ENCODE measurements around the gene CYP26B1.

The CYP26B1 gene

DNA sequence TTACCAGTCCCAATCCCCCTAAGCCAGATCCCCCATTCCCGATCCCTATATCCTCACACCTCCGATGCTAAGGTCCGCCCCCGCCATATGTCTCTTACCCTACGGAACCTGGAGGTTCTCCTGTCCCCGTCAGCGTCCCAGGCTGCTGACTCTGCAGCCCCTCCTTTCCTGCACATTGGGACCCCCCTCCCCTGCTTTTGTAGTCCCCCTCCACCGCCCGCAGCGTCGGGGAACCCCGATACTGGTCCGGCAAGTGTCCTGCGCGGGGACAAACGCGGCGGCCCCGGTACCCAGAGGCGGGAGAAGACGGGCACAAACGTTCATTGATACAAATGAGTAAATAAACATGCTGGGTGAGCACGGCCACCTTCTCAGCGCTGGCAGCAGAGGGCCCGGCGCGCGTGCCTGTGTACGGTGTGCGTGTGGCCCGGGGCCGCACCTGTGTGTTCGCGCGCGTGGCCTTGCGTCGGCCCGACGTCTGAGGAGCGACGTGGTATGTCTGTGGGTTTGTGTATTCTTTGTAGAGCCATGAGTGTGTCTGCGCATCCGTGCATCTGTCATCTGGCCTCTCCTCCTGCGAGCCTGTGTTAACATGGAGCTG lies 2.0 kb upstream of the CYP26B1 start:
- Histone ChIP-seq H3K36me3 (no peaks in the 10 kb centered on the region), H3K9me3 (ENCODE audit: severe bottlenecking) (peaks cover 9% of the 10 kb centered on the region), H3K27me3 (ENCODE audit: insufficient read depth, low read depth, severe bottlenecking) (peaks cover 52% of the 10 kb centered on the region), H3K27ac (no peak overlapping the region), H3K4me3 (ENCODE audit: low read depth, low read length) (peak overlapping the region; percentile 50)
- TF ChIP-seq, protein P1, sequence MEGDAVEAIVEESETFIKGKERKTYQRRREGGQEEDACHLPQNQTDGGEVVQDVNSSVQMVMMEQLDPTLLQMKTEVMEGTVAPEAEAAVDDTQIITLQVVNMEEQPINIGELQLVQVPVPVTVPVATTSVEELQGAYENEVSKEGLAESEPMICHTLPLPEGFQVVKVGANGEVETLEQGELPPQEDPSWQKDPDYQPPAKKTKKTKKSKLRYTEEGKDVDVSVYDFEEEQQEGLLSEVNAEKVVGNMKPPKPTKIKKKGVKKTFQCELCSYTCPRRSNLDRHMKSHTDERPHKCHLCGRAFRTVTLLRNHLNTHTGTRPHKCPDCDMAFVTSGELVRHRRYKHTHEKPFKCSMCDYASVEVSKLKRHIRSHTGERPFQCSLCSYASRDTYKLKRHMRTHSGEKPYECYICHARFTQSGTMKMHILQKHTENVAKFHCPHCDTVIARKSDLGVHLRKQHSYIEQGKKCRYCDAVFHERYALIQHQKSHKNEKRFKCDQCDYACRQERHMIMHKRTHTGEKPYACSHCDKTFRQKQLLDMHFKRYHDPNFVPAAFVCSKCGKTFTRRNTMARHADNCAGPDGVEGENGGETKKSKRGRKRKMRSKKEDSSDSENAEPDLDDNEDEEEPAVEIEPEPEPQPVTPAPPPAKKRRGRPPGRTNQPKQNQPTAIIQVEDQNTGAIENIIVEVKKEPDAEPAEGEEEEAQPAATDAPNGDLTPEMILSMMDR (IDR thresholded peaks at IDR 0.05; ENCODE audit: low read depth, low read length): no peak
- DNase-seq: peak; percentile 46

GRCh38 chr2:72148837-72149555 lies 1.3 kb upstream of the CYP26B1 start:
- H3K27ac ChIP-seq: no peak overlapping the region
- peaks cover 9% of the 10 kb centered on the region for H3K9me3 ChIP-seq (ENCODE audit: severe bottlenecking)
- H3K36me3 ChIP-seq: no peaks in the 10 kb centered on the region
- TF ChIP-seq, protein P1 (IDR thresholded peaks at IDR 0.05; ENCODE audit: low read depth, low read length): no peak
- H3K27me3 ChIP-seq (ENCODE audit: insufficient read depth, low read depth, severe bottlenecking): peaks cover 57% of the 10 kb centered on the region
- peak; percentile 52 for DNase-seq
- peak overlapping the region; percentile 50 for H3K4me3 ChIP-seq (ENCODE audit: low read depth, low read length)

DNA sequence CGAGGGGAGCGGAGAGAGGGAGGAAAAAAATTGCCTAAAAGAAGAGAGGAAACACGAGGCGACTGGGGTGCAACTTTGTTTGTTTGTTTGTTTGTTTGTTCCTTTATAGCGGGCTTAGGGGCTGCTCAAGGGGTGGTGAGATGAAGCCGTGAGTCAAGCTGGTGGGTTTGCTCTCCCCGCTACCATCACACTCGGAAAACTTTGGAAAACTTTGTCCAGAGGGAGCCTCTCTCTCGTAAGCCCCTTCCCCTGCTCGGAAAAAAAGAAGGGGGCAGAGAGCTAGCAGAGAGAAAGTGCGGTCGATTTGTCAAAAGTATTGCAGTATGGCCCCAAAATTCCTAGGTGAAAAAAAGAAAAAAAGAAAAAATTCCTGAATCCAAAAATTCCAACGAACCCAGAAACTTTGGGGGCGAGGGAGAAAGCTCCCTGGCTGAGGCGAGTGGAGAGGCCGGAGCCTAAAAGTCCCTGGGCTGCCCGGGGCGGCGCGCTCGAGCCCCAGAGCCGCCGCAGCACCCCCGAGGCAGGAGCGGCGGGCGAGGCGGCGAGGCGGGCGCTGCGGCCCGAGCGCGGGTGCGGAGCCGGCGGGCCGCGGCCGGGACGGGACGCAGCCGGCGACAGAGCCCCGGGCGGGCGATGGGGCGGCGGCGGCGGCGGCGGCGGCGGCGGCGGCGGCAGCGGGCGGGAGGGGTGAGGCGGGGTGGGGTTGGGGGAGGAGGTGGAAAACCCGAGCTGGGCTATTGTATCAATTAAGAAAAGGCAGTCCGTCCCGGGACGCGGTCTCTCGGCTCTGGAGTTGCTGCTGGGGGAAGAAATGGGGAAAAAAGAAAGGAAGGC lies 558 bp upstream of the CYP26B1 start:
- H3K27me3 ChIP-seq (ENCODE audit: insufficient read depth, low read depth, severe bottlenecking): peaks cover 64% of the 10 kb centered on the region
- H3K36me3 ChIP-seq: no peaks in the 10 kb centered on the region
- H3K27ac ChIP-seq: no peak overlapping the region
- peak overlapping the region; percentile 56 for H3K4me3 ChIP-seq (ENCODE audit: low read depth, low read length)
- H3K9me3 ChIP-seq (ENCODE audit: severe bottlenecking): peaks cover 9% of the 10 kb centered on the region
- TF ChIP-seq, protein P1 (IDR thresholded peaks at IDR 0.05; ENCODE audit: low read depth, low read length): no peak
- DNase-seq: peak; percentile 16

DNA sequence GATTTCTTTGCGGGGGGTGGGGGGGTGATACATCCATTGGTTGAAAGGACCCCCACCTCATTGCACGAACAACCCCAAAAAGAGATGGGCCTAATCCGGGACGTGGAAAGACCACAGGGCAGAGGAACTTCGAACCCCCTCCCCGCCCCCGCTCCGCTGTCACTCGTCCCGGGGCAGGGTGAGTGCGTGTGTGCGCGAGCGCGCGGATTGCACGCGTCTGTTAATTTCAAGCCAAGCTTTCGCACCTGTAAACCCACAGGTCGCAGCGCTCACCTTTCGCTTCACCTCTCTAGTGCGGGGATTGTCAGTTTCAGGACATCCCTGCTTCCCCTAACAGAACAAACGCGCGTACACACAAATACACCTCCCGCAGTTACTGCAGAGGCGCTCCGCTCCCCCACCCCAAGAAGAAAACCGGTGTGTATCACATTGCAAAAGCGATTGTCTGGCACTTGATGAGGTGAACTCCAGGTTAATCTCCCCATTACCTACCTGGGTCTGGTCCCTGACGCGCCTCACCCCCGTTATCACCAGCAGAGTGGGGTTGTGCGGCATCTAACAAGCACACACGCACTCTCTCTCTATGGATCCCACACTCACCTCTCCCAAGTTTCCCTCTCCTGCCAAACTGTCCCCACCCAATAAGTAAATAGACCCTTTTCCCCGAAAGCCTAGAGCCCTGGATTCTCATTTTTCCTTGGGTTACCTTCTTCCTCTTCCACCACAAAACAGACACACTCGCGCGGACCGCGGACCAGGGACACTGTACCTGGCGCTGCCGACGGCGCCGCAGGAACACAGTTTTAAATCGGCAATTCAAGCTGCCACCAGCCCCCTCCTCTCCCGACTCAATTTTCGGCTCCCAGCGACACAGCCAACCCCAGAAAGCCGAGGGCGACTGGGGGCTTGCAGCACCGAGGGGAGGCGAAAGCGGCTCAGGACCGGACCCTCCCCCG lies 1.0 kb downstream of the CYP26B1 start:
- peaks cover 72% of the 10 kb centered on the region for H3K27me3 ChIP-seq (ENCODE audit: insufficient read depth, low read depth, severe bottlenecking)
- peak; percentile 14 for DNase-seq
- H3K36me3 ChIP-seq: no peaks in the 10 kb centered on the region
- H3K4me3 ChIP-seq (ENCODE audit: low read depth, low read length): peak overlapping the region; percentile 56
- TF ChIP-seq, protein P1 (IDR thresholded peaks at IDR 0.05; ENCODE audit: low read depth, low read length): no peak
- no peak overlapping the region for H3K27ac ChIP-seq
- H3K9me3 ChIP-seq (ENCODE audit: severe bottlenecking): peaks cover 9% of the 10 kb centered on the region

DNA sequence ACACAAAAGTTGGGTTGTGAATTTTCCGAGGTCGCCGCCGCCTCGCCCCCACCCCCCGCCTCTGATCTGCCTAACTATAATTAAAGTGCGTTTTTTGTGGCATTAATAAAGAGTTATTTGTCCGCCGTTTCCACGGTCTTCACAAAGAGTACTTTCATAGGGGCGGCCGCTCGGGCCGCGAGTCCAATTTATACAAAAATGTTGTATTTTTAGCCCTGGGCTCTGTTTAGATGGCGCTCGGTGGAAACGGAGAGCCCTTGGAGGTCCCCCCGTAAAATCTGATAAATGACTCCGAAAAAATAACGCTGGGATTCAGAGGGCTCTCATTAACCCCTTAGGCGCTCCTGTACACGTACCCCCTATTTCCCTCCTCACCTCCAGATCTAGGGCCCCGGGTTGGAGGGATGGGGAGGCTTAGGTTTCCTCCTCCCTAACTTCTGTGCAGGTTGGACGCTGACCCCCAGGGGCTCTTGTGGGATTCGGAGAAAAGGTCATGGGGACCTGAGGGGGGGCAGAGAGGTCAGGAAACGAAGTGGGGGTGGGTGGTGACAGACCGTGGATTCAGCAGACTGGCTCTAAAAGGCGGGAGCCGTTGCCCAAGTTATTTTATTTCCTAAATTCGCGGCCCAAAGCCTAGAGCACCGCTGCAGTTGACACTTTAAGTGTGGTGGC lies 1.9 kb downstream of the CYP26B1 start:
- Histone ChIP-seq H3K27ac (no peak overlapping the region), H3K9me3 (ENCODE audit: severe bottlenecking) (peaks cover 9% of the 10 kb centered on the region), H3K4me3 (ENCODE audit: low read depth, low read length) (peak overlapping the region; percentile 56), H3K36me3 (no peaks in the 10 kb centered on the region), H3K27me3 (ENCODE audit: insufficient read depth, low read depth, severe bottlenecking) (peaks cover 72% of the 10 kb centered on the region)
- TF ChIP-seq, protein P1 (IDR thresholded peaks at IDR 0.05; ENCODE audit: low read depth, low read length): no peak
- peak; percentile 7 for DNase-seq
